ENCODE results near the gene TGFBR3.

The TGFBR3 gene

DNA sequence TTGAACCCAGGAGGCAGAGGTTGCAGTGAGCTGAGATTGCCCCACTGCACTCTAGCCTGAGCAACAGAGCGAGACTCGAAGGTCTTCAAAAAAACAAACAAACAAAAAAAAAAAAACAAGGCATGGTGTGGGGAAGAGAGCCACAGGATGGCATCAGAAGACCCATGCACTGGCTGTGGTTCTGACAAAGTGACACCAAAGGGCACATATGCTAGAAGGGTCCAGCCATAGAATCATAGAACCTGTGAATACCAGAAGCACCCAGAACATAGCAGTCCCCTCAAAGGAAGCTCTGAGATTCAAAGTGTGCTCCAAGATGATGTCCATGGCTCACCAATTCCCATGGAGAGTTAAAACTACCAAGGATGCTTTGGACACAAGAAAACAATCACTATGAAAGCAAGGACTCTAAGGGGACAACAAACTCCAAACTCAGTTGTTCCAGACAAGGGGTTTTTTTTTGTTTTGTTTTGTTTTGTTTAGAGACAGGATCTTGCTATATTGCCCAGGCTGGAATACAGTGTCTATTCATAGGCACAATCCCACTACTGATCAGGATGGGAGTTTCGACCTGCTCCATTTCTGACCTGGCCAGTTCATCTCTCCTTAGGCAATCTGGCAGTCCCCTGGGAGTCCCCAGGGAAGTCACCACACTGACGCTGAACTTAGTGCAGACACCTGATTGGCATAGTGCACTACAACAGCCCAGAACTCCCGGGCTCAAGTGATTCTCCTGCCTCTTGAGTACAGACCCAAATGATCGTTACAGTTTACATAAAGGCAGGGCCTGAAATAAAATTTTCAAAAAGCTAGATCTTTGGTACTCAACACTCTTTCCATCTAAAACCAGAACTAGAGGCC lies 56.4 kb downstream of the TGFBR3 start:
- POLR2A ChIA-PET (ENCODE audit: low non-redundant PET): no interaction called here
- CTCF ChIA-PET: interaction anchor here (0.9 kb wide), 1 partner anchor 78 kb away, joined by 3 read pairs; no protein-coding TSS in a partner anchor
- H3K27ac ChIP-seq: peak overlapping the region; percentile 47; the same call in 1 of the 2 replicates
- TF ChIP-seq CTCF (conservative IDR thresholded peaks at IDR 0.05; ENCODE audit: low read depth): no peak
- no peak for DNase-seq (ENCODE audit: low spot score)

DNA sequence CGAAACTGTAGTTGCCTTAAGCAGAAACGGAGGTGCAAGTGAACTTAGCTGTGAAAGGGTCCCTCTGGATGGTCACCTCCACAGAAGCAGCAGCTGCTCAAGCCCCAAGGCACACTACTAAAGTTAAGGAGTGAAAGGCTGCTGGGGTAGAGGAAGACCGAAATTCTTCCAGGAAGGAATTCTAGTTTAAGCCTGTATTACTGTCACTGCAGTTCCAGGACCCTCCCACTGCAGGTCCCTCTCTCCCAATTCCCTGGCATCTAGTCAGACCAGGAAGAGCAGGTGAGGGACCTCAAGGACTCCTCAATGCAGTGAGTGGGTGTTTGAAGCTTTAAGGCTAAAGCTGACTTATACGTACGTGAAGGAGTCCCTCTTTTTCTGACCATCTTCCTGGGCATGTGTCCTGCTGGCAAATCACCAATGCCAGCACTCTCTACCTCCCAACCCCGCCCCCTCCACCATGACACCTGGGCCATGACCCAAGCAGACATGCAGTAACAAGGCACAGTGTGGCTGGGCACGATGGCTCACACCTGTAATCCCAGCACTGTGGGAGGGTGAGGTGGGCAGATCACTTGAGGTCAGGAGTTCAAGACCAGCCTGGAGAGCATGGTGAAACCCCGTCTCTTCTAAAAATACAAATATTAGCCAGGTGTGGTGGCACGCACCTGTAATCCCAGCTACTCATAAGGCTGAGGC lies 57.2 kb downstream of the TGFBR3 start:
- H3K27ac ChIP-seq: peak overlapping the region; percentile 47
- ChIA-PET POLR2A (ENCODE audit: low non-redundant PET) (no interaction called here), CTCF (interaction anchor here (0.9 kb wide), 1 partner anchor 77 kb away, joined by 3 read pairs; no protein-coding TSS in a partner anchor)
- TF ChIP-seq CTCF (conservative IDR thresholded peaks at IDR 0.05; ENCODE audit: low read depth): no peak
- no peak for DNase-seq (ENCODE audit: low spot score)

DNA sequence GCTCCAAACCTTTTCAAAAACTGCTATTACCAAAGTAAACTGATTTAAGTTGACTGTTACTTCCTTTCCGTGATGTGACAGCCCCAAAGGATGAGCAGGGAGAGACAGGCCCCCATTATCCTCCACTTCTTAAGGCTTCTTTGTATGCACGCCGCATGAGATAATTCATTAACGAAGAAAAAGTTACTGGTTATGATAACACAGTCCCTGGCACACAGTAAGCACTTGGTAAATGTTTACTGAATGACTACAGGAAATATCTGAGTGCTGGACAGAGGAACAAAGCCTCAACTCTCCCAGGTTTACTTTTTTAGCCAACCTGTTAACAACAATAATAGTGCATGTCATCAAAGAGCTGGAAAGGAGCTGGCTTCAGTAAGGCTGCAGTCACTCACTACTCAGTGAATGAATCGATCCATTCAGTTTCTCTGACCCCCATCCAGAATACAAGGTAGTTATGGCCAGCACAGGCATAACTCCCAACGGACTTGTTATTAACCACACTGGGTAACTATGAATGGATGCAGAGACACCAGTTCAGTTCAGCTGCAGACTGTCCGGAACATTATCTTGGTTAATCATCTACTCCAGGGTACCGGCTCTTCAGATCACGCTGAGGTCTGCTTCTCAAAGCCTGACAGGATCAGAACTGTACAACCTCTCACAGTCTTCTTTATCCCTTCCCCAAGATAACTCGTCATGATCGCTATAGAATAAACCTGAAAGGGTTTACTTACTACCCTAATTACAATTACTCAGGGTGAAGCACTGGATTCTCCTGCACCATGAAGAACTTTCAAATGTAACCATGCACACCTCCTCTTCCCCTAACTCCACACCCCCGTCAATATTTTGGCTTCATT lies 58.3 kb downstream of the TGFBR3 start:
- TF ChIP-seq CTCF (conservative IDR thresholded peaks at IDR 0.05; ENCODE audit: low read depth): no peak
- no peak overlapping the region for H3K27ac ChIP-seq
- CTCF ChIA-PET: interaction anchor here (0.6 to 0.8 kb wide), 2 partner anchors 15 to 54 kb away, joined by 4 to 5 read pairs; no protein-coding TSS in a partner anchor
- POLR2A ChIA-PET (ENCODE audit: low non-redundant PET): no interaction called here
- no peak for DNase-seq (ENCODE audit: low spot score)

GRCh38 chr1:91827087-91827458 lies 58.9 kb downstream of the TGFBR3 start:
- CTCF ChIA-PET: interaction anchor here (0.8 kb wide), 1 partner anchor 54 kb away, joined by 4 read pairs; no protein-coding TSS in a partner anchor
- peak overlapping the region; percentile 26; the same call in 1 of the 2 replicates for H3K27ac ChIP-seq
- peak; percentile 42 for DNase-seq (ENCODE audit: low spot score)
- POLR2A ChIA-PET (ENCODE audit: low non-redundant PET): no interaction called here
- TF ChIP-seq CTCF (conservative IDR thresholded peaks at IDR 0.05; ENCODE audit: low read depth): no peak

GRCh38 chr1:91826649-91827048 lies 59.3 kb downstream of the TGFBR3 start:
- no peak for TF ChIP-seq CTCF (conservative IDR thresholded peaks at IDR 0.05; ENCODE audit: low read depth)
- DNase-seq (ENCODE audit: low spot score): no peak
- H3K27ac ChIP-seq: peak overlapping the region; percentile 26; the same call in 1 of the 2 replicates
- ChIA-PET CTCF (interaction anchor here (0.8 kb wide), 1 partner anchor 55 kb away, joined by 4 read pairs; no protein-coding TSS in a partner anchor), POLR2A (ENCODE audit: low non-redundant PET) (no interaction called here)

DNA sequence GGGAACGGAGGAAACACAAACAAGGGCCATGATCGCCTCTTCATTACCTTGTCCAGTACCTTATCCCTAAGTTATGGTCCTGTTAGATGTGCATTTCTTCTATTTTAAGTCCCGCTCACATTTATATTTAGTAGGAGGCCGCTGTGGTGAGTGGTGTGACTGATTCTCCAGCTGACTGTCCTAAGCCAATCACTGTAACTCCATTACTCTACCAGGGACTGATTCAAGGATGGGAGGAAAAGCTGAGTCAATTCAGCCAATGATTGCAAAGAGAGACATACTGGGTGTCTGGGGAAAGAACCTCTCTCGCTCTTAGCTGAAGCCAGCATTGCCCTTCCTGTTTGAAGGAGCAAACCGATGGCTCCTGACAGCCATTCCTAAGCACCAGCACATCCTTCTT lies 59.7 kb downstream of the TGFBR3 start:
- no peak for DNase-seq (ENCODE audit: low spot score)
- POLR2A ChIA-PET (ENCODE audit: low non-redundant PET): no interaction called here

More for the DNA sequence above, 59.7 kb downstream of the TGFBR3 start:
- no peak overlapping the region for H3K27ac ChIP-seq
- CTCF ChIA-PET: no interaction called here
- no peak for TF ChIP-seq CTCF (conservative IDR thresholded peaks at IDR 0.05; ENCODE audit: low read depth)

Measured in RWPE1 (cell line).